Activated CD4-positive, alpha-beta T cell treated with anti-CD3 and anti-CD28 coated beads, Interleukin-2, amount 10 ng/mL, durations not matched to agents 7 days and 5 days (primary cell): Measurements from ENCODE around the gene ANKRD31. TPM values are rescaled to one million over a fixed set of nuclear protein-coding genes. Genes with fewer than 3 reads are reported as not detected.
"Not testable (repeated sequence)": the region's sequence is repeated elsewhere in the genome, so short reads cannot be mapped to it uniquely, and the experiment has no call there.

Source experiments
- CTCF ChIA-PET: fragments of 350-600 bp; sonication (Branson Sonifier 250); formaldehyde crosslinking; loops from one replicate; lab custom pipeline; 2021; ENCODE audit warnings: antibody characterized with exemption; lab: Charles Lee
- POLR2A ChIA-PET: fragments of 350-600 bp; sonication (Branson Sonifier 250); formaldehyde crosslinking; loops from one replicate; lab custom pipeline; 2021; ENCODE audit warnings: antibody characterized with exemption; lab: Charles Lee
- DNase-seq: peaks from one replicate; pipeline ENCODE4 v3.0.0-alpha.2; 2020
- H3K27ac Mint-ChIP-seq: one replicate; pipeline ENCODE4 v1.8.0; 2021; ENCODE audit warnings: mild to moderate bottlenecking, moderate library complexity, mixed read lengths
- H3K27me3 Mint-ChIP-seq: one replicate; pipeline ENCODE4 v1.8.0; 2021; ENCODE audit warnings: mixed read lengths
- H3K36me3 Mint-ChIP-seq: one replicate; pipeline ENCODE4 v1.8.0; 2021; ENCODE audit warnings: low read depth, mixed read lengths
- H3K4me1 Mint-ChIP-seq: one replicate; pipeline ENCODE4 v1.8.0; 2021; ENCODE audit warnings: mixed read lengths
- H3K4me3 Mint-ChIP-seq: one replicate; pipeline ENCODE4 v1.8.0; 2021; ENCODE audit warnings: mild to moderate bottlenecking, moderate library complexity, mixed read lengths
- H3K9me3 Mint-ChIP-seq: one replicate; pipeline ENCODE4 v1.8.0; 2021; ENCODE audit warnings: mixed read lengths
- total RNA-seq, 2 experiments: library from RNA; stranded (reverse); gene quantifications; one replicate each; pipeline ENCODE4 v1.2.3, GENCODE V29; 2021

ANKRD31 gene
- total RNA-seq, 2 experiments from 2014 or later, result 0.17 TPM

DNA sequence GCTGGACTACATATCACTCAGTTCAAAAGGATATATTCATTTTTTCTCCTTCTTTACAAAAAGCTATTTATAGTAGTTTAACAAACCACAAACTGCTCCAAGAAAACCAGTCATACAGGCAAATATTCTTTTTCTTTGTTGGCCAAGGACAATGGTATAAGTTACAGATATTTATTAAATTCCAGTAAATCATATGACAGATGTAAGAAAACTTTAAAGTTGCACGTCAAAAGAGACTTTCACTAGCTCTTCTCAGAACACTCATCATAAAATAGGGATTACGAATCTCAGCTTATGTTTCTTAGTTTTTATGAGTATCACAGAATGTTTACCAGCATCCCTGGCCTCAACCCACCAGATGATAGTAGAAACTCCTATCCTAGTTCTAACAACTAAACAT is 67.2 kb downstream of the ANKRD31 start:
- no peaks in the 10 kb centered on the region for H3K27me3 Mint-ChIP-seq
- CTCF ChIA-PET, result no interaction called here
- POLR2A ChIA-PET, result no interaction called here
- no peak for DNase-seq
- H3K36me3 Mint-ChIP-seq, result no peaks in the 10 kb centered on the region
- no peaks in the 10 kb centered on the region for H3K4me1 Mint-ChIP-seq
- H3K4me3 Mint-ChIP-seq, result no peak overlapping the region
- H3K27ac Mint-ChIP-seq, result no peak overlapping the region
- peaks cover 5% of the 10 kb centered on the region for H3K9me3 Mint-ChIP-seq

DNA sequence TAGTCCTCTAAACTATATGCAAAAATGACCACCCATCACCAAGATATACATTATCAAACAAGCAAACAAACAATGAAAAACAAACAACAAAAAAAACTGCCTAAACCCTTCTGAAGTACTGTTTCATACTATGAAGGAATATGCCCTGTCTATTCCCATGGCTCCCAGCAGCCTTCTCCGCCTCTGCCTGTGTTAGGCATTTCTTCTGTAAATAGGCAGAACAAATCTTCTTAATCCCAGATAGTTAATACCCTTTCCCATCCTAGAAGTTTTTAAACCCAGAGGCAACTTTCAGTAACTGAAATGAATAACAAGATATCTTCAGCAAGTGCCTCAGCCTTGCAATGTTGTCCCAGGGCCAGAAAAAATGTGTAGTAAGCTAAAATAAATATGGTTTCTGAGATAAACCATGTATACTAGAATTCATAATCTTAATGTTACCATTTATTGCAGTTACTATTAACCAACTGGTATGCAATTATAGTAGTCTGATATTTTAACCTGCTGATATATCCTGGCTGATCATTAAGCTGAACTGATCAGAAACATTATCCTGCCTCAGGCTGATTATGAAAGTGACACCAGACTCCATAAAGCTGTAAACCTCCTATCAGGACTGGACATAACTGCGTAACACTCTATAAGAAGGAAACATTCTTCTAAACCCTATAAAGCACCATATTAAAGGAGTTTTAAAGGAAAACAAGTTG is 68.5 kb downstream of the ANKRD31 start:
- ChIA-PET CTCF (interaction anchor here (0.6 kb wide), 1 partner anchor 518 kb away, joined by 5 read pairs; no protein-coding TSS in a partner anchor), POLR2A (no interaction called here)
- H3K27me3 Mint-ChIP-seq, result no peaks in the 10 kb centered on the region

DNA sequence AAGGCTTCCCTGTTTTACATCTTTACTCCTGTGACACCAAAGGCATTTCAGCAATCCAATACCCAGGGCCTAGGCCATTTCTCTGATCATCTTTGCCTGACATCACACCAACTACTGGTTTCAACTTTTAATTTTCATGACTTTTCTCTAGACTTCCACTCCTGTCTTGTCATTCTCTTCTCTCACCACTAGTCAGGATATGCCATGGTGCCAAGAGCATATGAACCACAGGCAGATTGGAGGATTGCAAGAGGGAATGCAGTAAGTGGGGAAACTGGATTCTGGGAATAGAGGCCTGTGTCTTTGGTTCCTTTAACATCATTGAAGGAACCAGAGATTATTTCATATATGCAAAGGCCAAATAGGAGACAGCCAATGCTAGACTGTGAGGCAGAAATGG is 69.3 kb downstream of the ANKRD31 start:
- ChIA-PET POLR2A (no interaction called here), CTCF (no interaction called here)
- peaks cover 1% of the 10 kb centered on the region for H3K9me3 Mint-ChIP-seq
- no peaks in the 10 kb centered on the region for H3K36me3 Mint-ChIP-seq
- no peak for DNase-seq
- no peak overlapping the region for H3K4me3 Mint-ChIP-seq
- H3K4me1 Mint-ChIP-seq, result no peaks in the 10 kb centered on the region
- H3K27ac Mint-ChIP-seq, result peak overlapping the region; percentile 20
- H3K27me3 Mint-ChIP-seq, result no peaks in the 10 kb centered on the region

More for the DNA sequence above, 68.5 kb downstream of the ANKRD31 start:
- no peaks in the 10 kb centered on the region for H3K4me1 Mint-ChIP-seq
- H3K9me3 Mint-ChIP-seq, result no peaks in the 10 kb centered on the region
- no peak overlapping the region for H3K4me3 Mint-ChIP-seq
- no peaks in the 10 kb centered on the region for H3K36me3 Mint-ChIP-seq
- no peak overlapping the region for H3K27ac Mint-ChIP-seq
- DNase-seq, result no peak

DNA sequence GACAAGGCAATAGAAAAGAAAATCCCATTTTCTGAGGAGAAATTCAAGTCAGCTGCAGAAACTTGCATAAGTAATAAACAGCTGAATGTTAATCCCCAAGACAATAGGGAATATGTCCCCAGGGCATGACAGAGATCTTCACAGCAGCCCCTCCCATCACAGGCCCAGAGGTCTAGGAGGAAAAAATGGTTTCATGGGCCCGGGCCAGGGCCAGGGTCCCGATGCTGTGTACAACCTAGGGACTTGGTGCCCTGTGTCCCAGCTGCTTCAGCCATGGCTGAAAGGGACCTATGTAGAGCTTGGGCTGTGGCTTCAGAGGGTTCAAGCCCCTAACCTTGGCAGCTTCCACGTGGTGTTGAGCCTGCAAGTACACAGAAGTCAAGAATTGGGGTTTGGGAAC is 75.2 kb downstream of the ANKRD31 start:
- peaks cover 28% of the 10 kb centered on the region for H3K9me3 Mint-ChIP-seq
- H3K27me3 Mint-ChIP-seq, DNase-seq, H3K27ac Mint-ChIP-seq, CTCF ChIA-PET, POLR2A ChIA-PET, H3K4me3 Mint-ChIP-seq, H3K4me1 Mint-ChIP-seq, H3K36me3 Mint-ChIP-seq: not testable (repeated sequence)

DNA sequence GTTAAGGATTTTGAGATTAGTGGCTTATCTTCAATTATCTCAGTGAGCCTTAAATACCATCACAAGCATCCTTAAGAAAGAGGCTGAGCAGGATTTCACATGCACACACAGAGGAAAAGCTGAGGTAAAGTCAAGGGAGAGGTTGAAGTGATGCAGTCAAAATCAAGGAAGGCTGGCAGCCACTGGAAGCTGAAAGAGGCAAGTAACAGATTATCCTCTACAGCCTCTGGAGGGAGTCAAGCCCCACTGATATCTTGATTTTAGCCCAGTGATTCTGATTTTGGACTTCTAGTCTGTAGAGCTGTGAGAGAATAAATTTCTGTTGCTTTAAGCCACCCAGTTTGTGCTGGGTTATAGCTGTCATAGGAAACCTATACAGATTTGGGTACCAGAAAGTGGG is 80.1 kb downstream of the ANKRD31 start:
- no peaks in the 10 kb centered on the region for H3K27me3 Mint-ChIP-seq
- no peaks in the 10 kb centered on the region for H3K4me1 Mint-ChIP-seq
- CTCF ChIA-PET, result no interaction called here

DNA sequence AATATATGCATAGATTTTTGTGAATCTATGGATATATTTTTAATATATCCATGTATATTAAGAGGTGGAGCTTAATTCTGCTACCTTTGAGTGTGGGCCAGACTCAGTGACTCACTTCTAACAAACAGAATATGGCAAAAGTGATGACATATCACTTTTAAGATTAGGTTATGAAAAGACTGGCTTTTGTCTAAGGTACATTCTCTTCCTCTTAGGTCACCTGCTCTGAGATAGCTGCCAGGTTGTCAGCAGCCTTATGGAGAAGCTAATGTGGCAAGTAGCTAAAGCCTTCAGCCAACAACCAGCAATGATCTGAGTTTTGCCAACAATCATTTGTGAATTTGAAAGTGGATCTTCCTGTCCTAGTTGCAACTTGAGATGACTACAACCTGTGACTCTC is 83.8 kb downstream of the ANKRD31 start:
- no peak for DNase-seq
- H3K36me3 Mint-ChIP-seq, result peaks cover 2% of the 10 kb centered on the region
- H3K27ac Mint-ChIP-seq, result no peak overlapping the region
- H3K9me3 Mint-ChIP-seq, result peaks cover 12% of the 10 kb centered on the region
- no peak overlapping the region for H3K4me3 Mint-ChIP-seq
- H3K27me3 Mint-ChIP-seq, result no peaks in the 10 kb centered on the region
- ChIA-PET CTCF (interaction anchor here (1.1 kb wide), 1 partner anchor 41 kb away, joined by 3 read pairs; no protein-coding TSS in a partner anchor), POLR2A (no interaction called here)
- no peaks in the 10 kb centered on the region for H3K4me1 Mint-ChIP-seq

More for the DNA sequence above, 80.1 kb downstream of the ANKRD31 start:
- Mint-ChIP-seq H3K36me3 (peaks cover 8% of the 10 kb centered on the region), H3K27ac (no peak overlapping the region), H3K4me3 (no peak overlapping the region), H3K9me3 (peaks cover 25% of the 10 kb centered on the region)
- POLR2A ChIA-PET, result no interaction called here
- DNase-seq, result no peak

DNA sequence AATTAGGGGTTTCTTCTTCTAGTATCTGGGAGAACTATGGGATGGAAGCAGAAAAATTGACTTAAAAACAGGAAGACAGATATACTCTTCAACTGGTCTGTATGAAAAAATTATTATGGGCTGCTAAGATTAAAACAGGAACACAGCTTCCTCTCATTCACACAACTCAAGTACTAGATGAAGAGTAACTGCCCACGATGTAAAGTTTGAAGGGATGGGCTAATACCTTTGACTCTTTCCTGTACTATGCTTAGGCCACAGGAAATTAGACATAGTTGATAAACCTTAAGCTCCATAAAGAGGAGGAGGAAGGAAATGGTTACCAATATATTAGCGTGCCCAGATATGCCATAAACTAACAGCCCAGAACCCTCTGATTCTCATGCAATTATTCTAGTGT is 88.6 kb downstream of the ANKRD31 start:
- POLR2A ChIA-PET, result no interaction called here
- CTCF ChIA-PET, result no interaction called here
- peaks cover 7% of the 10 kb centered on the region for H3K9me3 Mint-ChIP-seq

DNA sequence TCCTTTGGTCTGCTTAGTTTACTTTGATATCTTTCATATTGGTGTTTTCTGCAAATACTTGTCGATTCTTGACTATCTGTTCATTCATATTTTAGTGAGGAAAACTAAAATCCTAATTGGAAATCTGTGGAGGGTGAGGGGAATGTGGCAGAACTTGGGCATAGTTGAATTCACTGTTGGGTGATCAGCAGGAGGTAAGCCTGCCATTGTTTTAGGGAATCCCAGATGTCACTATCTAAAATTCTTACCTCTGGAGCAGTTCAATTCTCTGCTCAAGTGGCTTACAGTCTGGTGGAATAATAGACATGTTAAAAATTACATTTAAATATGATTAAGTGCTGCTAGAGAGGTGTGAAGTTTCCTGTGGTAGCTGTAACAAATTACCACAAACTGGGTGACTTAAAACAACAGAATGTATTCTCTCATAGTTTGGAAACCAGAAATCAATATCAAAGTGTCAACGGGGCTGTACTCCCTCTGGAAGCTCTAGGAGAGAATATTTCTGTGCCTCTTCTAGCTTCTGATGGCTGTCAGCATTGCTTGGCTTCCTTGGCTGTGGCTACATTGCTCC is 94.0 kb downstream of the ANKRD31 start:
- H3K4me1 Mint-ChIP-seq, result peaks cover 5% of the 10 kb centered on the region
- POLR2A ChIA-PET, result no interaction called here
- no peaks in the 10 kb centered on the region for H3K9me3 Mint-ChIP-seq
- no peak overlapping the region for H3K27ac Mint-ChIP-seq
- no peak for DNase-seq
- H3K36me3 Mint-ChIP-seq, result no peaks in the 10 kb centered on the region
- H3K4me3 Mint-ChIP-seq, result no peak overlapping the region
- no peaks in the 10 kb centered on the region for H3K27me3 Mint-ChIP-seq
- CTCF ChIA-PET, result no interaction called here

More for the DNA sequence above, 88.6 kb downstream of the ANKRD31 start:
- no peaks in the 10 kb centered on the region for H3K36me3 Mint-ChIP-seq
- H3K4me3 Mint-ChIP-seq, result no peak overlapping the region
- no peaks in the 10 kb centered on the region for H3K27me3 Mint-ChIP-seq
- H3K4me1 Mint-ChIP-seq, result peaks cover 5% of the 10 kb centered on the region
- no peak overlapping the region for H3K27ac Mint-ChIP-seq
- DNase-seq, result no peak

DNA sequence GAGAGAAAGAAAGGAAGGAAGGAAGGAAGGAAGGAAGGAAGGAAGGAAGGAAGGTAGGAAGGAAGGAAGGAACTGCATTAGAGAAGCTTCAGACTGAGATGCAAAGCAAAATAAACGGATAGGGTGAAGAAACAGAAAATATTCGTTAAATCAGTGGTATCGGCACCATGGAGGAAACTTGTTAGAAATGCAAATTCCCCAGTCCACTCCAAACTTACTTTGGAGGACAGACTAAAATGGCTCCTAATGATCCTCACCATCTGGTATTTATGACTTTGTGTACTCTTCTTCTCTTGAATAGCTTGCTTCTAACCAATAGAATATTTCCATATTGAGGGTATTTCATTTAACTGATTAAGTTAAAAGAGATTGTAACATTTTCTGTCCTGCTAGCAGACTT is 96.4 kb downstream of the ANKRD31 start:
- Mint-ChIP-seq H3K36me3 (no peaks in the 10 kb centered on the region), H3K4me3 (no peak overlapping the region), H3K27ac (no peak overlapping the region), H3K27me3 (no peaks in the 10 kb centered on the region), H3K9me3 (peaks cover 1% of the 10 kb centered on the region), H3K4me1 (no peaks in the 10 kb centered on the region)
- POLR2A ChIA-PET, result no interaction called here
- DNase-seq, result no peak
- CTCF ChIA-PET, result no interaction called here

DNA sequence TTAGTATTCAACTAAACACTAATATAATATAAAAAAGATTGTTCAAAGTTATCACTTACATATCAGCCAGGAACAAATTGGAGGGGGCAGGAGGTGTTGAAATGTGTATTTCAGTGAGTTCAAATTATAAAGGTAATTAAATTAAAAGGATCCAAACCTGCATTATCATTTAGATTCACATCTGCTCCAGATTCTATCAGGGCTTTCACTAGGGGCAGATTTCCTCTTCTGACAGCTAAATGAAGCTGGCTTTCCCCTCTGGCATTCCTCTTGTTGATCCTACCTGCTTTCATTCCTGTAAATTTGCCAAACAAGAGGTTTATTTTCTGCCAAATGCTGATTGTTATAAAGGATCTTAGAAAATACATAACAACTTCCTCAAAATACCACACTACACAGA is 98.0 kb downstream of the ANKRD31 start:
- no peak overlapping the region for H3K27ac Mint-ChIP-seq
- no peaks in the 10 kb centered on the region for H3K27me3 Mint-ChIP-seq
- ChIA-PET POLR2A (no interaction called here), CTCF (no interaction called here)
- H3K36me3 Mint-ChIP-seq, result no peaks in the 10 kb centered on the region
- no peak overlapping the region for H3K4me3 Mint-ChIP-seq
- H3K4me1 Mint-ChIP-seq, result no peaks in the 10 kb centered on the region
- DNase-seq, result no peak
- peaks cover 5% of the 10 kb centered on the region for H3K9me3 Mint-ChIP-seq

DNA sequence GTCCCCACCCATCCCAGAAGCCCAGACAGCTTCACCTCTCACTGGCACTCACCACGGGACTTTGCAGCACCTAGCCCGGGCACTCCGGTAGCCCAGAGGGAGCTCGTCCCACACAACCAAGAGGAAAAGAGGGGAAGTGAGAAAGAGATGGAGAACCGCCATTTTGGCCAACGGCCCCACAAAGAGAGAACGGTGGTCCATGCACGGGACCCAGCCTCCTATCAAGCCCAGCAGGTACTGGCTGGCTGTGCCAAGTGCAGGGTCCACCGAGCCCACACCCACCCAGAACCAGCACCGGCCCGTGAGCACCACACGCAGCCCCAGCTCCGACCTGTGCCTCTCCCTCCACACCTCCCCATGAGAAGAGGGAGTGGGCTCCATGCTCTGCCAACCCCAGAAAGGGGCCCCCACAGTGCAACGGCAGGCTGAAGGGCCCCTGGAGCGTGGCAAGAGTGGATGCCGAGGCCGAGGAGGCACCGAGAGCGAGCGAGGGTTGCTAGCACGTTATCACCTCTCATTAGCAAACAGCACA is 105.8 kb downstream of the ANKRD31 start:
- Mint-ChIP-seq H3K27me3 (no peaks in the 10 kb centered on the region), H3K4me3 (no peak overlapping the region), H3K9me3 (peaks cover 13% of the 10 kb centered on the region), H3K36me3 (no peaks in the 10 kb centered on the region), H3K27ac (no peak overlapping the region), H3K4me1 (no peaks in the 10 kb centered on the region)
- DNase-seq, result no peak
- ChIA-PET POLR2A (no interaction called here), CTCF (interaction anchor here (0.5 to 0.9 kb wide), 3 partner anchors 106 to 943 kb away, joined by 3 to 4 read pairs (median 4); partner anchors contain the start of gene ANKRD31)

DNA sequence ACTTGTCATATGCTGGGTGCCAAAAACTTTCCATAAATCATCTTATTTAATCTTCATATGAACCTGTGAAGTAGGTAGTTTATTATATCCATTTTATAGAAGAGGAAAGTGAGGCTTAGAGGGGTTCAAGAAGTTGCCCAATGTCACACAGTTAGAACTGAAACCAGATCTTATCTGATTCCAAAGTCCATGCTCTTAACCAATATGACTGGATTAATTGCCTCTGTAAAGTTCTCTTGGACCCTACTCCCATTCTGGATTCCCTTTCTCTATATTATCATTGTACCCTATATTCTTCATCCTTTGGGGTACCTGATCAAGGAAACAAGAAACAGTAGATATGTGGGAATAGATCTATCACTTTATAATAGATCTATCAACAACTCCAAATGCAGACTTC is 119.8 kb downstream of the ANKRD31 start:
- H3K4me3 Mint-ChIP-seq, result no peak overlapping the region
- ChIA-PET CTCF (interaction anchor here (0.6 to 1.0 kb wide), 2 partner anchors 11 to 206 kb away, joined by 3 to 4 read pairs; no protein-coding TSS in a partner anchor), POLR2A (no interaction called here)
- peaks cover 10% of the 10 kb centered on the region for H3K9me3 Mint-ChIP-seq
- no peak overlapping the region for H3K27ac Mint-ChIP-seq
- no peak for DNase-seq
- peaks cover under 1% of the 10 kb centered on the region for H3K4me1 Mint-ChIP-seq
- H3K36me3 Mint-ChIP-seq, result no peaks in the 10 kb centered on the region
- no peaks in the 10 kb centered on the region for H3K27me3 Mint-ChIP-seq

DNA sequence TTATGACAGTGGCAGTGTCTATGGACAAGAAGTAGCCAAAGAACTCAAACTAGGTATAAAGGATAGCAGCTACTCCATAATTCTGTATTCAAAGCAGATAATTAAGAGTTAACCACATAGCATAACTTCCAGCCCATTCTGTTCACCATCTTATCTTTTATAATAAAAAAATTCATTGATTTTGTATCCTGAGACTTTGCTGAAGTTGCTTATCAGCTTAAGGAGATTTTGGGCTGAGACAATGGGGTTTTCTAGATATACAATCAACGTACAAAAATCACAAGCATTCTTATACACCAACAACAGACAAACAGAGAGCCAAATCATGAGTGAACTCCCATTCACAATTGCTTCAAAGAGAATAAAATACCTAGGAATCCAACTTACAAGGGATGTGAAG is 122.4 kb downstream of the ANKRD31 start:
- DNase-seq, H3K36me3 Mint-ChIP-seq, POLR2A ChIA-PET, H3K4me1 Mint-ChIP-seq, H3K9me3 Mint-ChIP-seq, H3K27ac Mint-ChIP-seq, H3K4me3 Mint-ChIP-seq, H3K27me3 Mint-ChIP-seq, CTCF ChIA-PET: not testable (repeated sequence)
